ENCODE data around the gene PARG.
"Not testable (repeated sequence)": the region's sequence is repeated elsewhere in the genome, so short reads cannot be mapped to it uniquely, and the experiment has no call there.

DNA sequence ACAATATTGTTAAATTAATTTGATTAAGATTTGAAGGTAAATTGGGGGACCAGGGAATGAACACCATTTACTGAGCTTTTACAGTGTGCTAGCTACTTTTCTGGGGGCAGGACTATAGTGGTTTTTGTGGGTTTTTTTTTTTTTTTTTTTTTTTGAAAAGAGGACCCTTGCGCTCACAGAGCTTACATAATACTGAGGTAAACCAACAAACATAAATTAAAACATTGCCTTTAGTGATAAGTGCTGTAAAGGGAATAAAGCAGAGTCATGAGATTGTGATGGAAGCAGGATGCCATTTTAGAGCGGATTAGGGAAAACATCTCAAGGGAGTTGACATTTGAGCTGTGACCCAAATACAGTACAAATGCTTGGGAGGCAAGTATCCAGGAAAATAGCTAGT, 1.8 kb upstream of the PARG start:
- not testable (repeated sequence) for TF ChIP-seq POLR2A, EP300 (IDR thresholded peaks at IDR 0.05)
- TF ChIP-seq, protein P1, sequence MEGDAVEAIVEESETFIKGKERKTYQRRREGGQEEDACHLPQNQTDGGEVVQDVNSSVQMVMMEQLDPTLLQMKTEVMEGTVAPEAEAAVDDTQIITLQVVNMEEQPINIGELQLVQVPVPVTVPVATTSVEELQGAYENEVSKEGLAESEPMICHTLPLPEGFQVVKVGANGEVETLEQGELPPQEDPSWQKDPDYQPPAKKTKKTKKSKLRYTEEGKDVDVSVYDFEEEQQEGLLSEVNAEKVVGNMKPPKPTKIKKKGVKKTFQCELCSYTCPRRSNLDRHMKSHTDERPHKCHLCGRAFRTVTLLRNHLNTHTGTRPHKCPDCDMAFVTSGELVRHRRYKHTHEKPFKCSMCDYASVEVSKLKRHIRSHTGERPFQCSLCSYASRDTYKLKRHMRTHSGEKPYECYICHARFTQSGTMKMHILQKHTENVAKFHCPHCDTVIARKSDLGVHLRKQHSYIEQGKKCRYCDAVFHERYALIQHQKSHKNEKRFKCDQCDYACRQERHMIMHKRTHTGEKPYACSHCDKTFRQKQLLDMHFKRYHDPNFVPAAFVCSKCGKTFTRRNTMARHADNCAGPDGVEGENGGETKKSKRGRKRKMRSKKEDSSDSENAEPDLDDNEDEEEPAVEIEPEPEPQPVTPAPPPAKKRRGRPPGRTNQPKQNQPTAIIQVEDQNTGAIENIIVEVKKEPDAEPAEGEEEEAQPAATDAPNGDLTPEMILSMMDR (IDR thresholded peaks at IDR 0.05) = not testable (repeated sequence)

Measured in tibial nerve (tissue), 4 donors.